Peyer's patch (tissue), 4 donors: ENCODE data around the gene ELMO1.

Experiments
- POLR2A ChIP-seq, 2 donors: fragments of 450-650 bp; IDR thresholded peaks; one replicate each; pipeline ENCODE4 v1.5.1; 2017; ENCODE audit warnings: antibody characterized with exemption in 2 of 2, mild to moderate bottlenecking in 2 of 2, moderate library complexity in 2 of 2
- TF ChIP-seq, protein P1 (sequence below), 6 experiments: fragments of 450-650 bp in 4 of 6; fragments of 200-600 bp in 2 of 6; sonication (generic) in 1 of 6; IDR thresholded peaks; one replicate each; pipeline ENCODE4 v1.5.1; 2017 to 2019; ENCODE audit warnings: antibody characterized with exemption in 6 of 6, mild to moderate bottlenecking in 3 of 6, moderate library complexity in 1 of 6

DNA sequence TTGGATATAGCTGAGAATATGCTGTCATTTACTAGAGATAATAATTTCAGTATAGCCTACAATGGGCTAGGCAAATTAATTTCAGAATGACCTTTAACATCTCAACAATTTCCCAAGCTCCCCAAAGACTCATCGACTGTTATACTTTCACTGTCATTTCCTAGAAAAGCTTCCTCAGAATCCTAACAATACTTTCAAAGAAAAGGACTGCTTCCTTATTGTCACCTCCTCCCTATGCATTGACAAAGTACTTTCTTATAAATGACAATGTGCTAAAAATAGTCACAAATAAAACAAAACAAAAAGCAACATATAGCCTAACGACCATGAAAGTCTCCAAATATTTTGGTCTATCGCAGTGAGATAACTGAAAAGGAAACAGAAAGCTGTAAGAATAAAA lies 272.6 kb downstream of the ELMO1 start:
- TF ChIP-seq, protein P1, sequence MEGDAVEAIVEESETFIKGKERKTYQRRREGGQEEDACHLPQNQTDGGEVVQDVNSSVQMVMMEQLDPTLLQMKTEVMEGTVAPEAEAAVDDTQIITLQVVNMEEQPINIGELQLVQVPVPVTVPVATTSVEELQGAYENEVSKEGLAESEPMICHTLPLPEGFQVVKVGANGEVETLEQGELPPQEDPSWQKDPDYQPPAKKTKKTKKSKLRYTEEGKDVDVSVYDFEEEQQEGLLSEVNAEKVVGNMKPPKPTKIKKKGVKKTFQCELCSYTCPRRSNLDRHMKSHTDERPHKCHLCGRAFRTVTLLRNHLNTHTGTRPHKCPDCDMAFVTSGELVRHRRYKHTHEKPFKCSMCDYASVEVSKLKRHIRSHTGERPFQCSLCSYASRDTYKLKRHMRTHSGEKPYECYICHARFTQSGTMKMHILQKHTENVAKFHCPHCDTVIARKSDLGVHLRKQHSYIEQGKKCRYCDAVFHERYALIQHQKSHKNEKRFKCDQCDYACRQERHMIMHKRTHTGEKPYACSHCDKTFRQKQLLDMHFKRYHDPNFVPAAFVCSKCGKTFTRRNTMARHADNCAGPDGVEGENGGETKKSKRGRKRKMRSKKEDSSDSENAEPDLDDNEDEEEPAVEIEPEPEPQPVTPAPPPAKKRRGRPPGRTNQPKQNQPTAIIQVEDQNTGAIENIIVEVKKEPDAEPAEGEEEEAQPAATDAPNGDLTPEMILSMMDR (IDR thresholded peaks at IDR 0.05): no peak
- no peak for TF ChIP-seq POLR2A (IDR thresholded peaks at IDR 0.05)
